HEK293 (cell line): ENCODE data around the gene TBC1D14.

Experiments
- FEZF1 ChIP-seq: fragments of 450-650 bp; formaldehyde crosslinking; IDR thresholded peaks from 2 replicates; pipeline ENCODE4 v1.5.1; 2016; ENCODE audit warnings: missing biosample characterization, missing genetic modification characterization
- SCRT1 ChIP-seq: fragments of 450-650 bp; formaldehyde crosslinking; IDR thresholded peaks from 2 replicates; pipeline ENCODE4 v1.5.1; 2016; ENCODE audit warnings: missing biosample characterization, missing genetic modification characterization, borderline replicate concordance
- YY2 ChIP-seq: fragments of 450-650 bp; formaldehyde crosslinking; IDR thresholded peaks from 2 replicates; pipeline ENCODE4 v1.5.1; 2016; ENCODE audit warnings: missing biosample characterization, missing genetic modification characterization
- ZBTB8A ChIP-seq: fragments of 450-650 bp; formaldehyde crosslinking; IDR thresholded peaks from 2 replicates; pipeline ENCODE4 v1.5.1; 2016; ENCODE audit warnings: missing biosample characterization, missing genetic modification characterization
- ZFP69B ChIP-seq: fragments of 450-650 bp; formaldehyde crosslinking; IDR thresholded peaks from 2 replicates; pipeline ENCODE4 v1.5.1; 2016; ENCODE audit warnings: missing biosample characterization, missing genetic modification characterization
- ZNF155 ChIP-seq: fragments of 450-650 bp; formaldehyde crosslinking; IDR thresholded peaks from 2 replicates; pipeline ENCODE4 v1.5.1; 2016; ENCODE audit warnings: missing biosample characterization, missing genetic modification characterization
- ZNF175 ChIP-seq: fragments of 450-650 bp; formaldehyde crosslinking; IDR thresholded peaks from 2 replicates; pipeline ENCODE4 v1.5.1; 2016; ENCODE audit warnings: missing biosample characterization, missing genetic modification characterization
- ZNF19 ChIP-seq: fragments of 450-650 bp; formaldehyde crosslinking; IDR thresholded peaks from 2 replicates; pipeline ENCODE4; 2016; ENCODE audit warnings: missing biosample characterization, missing genetic modification characterization, low read depth
- ZNF2 ChIP-seq: fragments of 450-650 bp; formaldehyde crosslinking; IDR thresholded peaks from 2 replicates; pipeline ENCODE4 v1.5.1; 2016; ENCODE audit warnings: missing biosample characterization, missing genetic modification characterization
- ZNF202 ChIP-seq: fragments of 450-650 bp; formaldehyde crosslinking; IDR thresholded peaks from 2 replicates; pipeline ENCODE4 v1.5.1; 2016; ENCODE audit warnings: missing biosample characterization, missing genetic modification characterization, borderline replicate concordance
- ZNF37A ChIP-seq: fragments of 450-650 bp; IDR thresholded peaks from 2 replicates; pipeline ENCODE4 v1.5.1; 2018; ENCODE audit warnings: missing biosample characterization, missing genetic modification characterization
- ZNF626 ChIP-seq: fragments of 450-650 bp; sonication (Bioruptor Pico); formaldehyde crosslinking; IDR thresholded peaks from 2 replicates; pipeline ENCODE4 v1.5.1; 2018; ENCODE audit warnings: missing biosample characterization, missing genetic modification characterization, inconsistent platforms
- ZNF629 ChIP-seq: fragments of 450-650 bp; formaldehyde crosslinking; IDR thresholded peaks from 2 replicates; pipeline ENCODE4 v1.5.1; 2017; ENCODE audit warnings: missing biosample characterization, missing genetic modification characterization
- ZNF670 ChIP-seq: fragments of 450-650 bp; formaldehyde crosslinking; IDR thresholded peaks from 2 replicates; pipeline ENCODE4 v1.5.1; 2016; ENCODE audit warnings: missing biosample characterization, missing genetic modification characterization, low read depth
- TF ChIP-seq, protein P1 (sequence below): fragments of 450-650 bp; IDR thresholded peaks from 2 replicates; pipeline ENCODE4 v1.5.1; 2018; ENCODE audit warnings: missing biosample characterization, missing genetic modification characterization
- TF ChIP-seq, protein P2 (sequence below): fragments of 450-650 bp; IDR thresholded peaks from 2 replicates; pipeline ENCODE4 v1.5.1; 2018; ENCODE audit warnings: missing biosample characterization, mild to moderate bottlenecking, missing genetic modification characterization
- TF ChIP-seq, protein P3 (sequence below): fragments of 450-650 bp; formaldehyde crosslinking; IDR thresholded peaks from 2 replicates; pipeline ENCODE4 v1.5.1; 2017; ENCODE audit warnings: missing biosample characterization, missing genetic modification characterization
- TF ChIP-seq, protein P4 (sequence below): fragments of 450-650 bp; formaldehyde crosslinking; IDR thresholded peaks from 2 replicates; pipeline ENCODE4 v1.5.1; 2016; ENCODE audit warnings: missing biosample characterization, missing genetic modification characterization
- TF ChIP-seq, protein P5 (sequence below): fragments of 450-650 bp; formaldehyde crosslinking; IDR thresholded peaks from 2 replicates; pipeline ENCODE4 v1.5.1; 2016; ENCODE audit warnings: missing biosample characterization, missing genetic modification characterization
- TF ChIP-seq, protein P6 (sequence below): fragments of 450-650 bp; formaldehyde crosslinking; IDR thresholded peaks from 2 replicates; pipeline ENCODE4 v1.5.1; 2016; ENCODE audit warnings: missing biosample characterization, missing genetic modification characterization

TBC1D14 gene

DNA sequence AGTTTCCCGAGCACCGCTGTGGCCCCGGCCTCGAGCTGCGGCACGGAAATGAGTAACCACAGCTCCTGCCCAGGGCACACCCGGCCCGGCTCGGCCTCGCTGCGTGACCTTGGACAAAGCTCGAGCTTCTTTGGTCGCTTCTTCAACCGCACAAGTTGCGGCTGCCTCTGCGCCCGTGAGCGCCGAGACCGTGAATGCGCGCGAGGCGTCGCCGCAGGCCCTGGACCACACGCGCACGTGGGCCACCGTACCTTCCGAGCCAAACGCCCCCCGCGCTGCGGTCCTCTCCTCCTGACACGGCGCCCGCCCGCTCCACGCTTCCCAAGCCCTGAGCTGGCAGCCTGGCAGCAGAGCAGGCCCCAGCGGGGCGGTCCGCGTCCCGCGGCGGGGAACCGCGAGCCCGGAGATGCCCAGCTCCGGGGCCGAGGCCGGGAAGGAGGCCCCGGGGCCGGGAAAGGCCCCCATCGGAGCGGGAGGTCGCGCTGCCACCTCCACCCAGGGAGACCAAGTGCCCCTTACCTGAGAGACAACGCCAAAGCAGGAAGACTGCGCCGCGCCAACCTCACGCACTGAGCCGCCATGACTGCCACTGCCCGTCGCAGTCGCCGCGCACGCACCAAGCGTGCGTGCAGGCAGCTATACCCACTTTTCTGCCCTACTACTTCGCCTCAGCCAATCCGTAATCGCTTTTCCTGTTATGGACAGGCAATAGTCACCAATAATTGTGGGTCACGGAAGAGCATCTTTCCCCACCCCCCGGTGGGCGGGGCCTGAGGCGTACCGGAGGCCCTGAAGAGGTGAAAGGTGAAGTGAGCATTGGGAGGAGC lies 158.0 kb downstream of the TBC1D14 start, which contains the start of gene GRPEL1 (continued):
- no peak for TF ChIP-seq SCRT1
- no peak for TF ChIP-seq FEZF1
- no peak for TF ChIP-seq ZNF175 (tag by site-specific recombination)
- no peak for TF ChIP-seq ZNF670
- TF ChIP-seq, protein P1, sequence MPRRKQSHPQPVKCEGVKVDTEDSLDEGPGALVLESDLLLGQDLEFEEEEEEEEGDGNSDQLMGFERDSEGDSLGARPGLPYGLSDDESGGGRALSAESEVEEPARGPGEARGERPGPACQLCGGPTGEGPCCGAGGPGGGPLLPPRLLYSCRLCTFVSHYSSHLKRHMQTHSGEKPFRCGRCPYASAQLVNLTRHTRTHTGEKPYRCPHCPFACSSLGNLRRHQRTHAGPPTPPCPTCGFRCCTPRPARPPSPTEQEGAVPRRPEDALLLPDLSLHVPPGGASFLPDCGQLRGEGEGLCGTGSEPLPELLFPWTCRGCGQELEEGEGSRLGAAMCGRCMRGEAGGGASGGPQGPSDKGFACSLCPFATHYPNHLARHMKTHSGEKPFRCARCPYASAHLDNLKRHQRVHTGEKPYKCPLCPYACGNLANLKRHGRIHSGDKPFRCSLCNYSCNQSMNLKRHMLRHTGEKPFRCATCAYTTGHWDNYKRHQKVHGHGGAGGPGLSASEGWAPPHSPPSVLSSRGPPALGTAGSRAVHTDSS (tag by site-specific recombination) = no peak
- TF ChIP-seq ZNF202 (tag by site-specific recombination) = no peak
- TF ChIP-seq ZNF37A (tag by site-specific recombination) = no peak
- peak; percentile 83 for TF ChIP-seq YY2
- TF ChIP-seq ZNF629 (tag by site-specific recombination) = no peak
- no peak for TF ChIP-seq ZNF155 (tag by site-specific recombination)
- TF ChIP-seq ZFP69B (tag by site-specific recombination) = no peak
- TF ChIP-seq, protein P2, sequence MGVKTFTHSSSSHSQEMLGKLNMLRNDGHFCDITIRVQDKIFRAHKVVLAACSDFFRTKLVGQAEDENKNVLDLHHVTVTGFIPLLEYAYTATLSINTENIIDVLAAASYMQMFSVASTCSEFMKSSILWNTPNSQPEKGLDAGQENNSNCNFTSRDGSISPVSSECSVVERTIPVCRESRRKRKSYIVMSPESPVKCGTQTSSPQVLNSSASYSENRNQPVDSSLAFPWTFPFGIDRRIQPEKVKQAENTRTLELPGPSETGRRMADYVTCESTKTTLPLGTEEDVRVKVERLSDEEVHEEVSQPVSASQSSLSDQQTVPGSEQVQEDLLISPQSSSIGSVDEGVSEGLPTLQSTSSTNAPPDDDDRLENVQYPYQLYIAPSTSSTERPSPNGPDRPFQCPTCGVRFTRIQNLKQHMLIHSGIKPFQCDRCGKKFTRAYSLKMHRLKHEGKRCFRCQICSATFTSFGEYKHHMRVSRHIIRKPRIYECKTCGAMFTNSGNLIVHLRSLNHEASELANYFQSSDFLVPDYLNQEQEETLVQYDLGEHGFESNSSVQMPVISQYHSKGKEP (tag by site-specific recombination) = no peak
- TF ChIP-seq, protein P3, sequence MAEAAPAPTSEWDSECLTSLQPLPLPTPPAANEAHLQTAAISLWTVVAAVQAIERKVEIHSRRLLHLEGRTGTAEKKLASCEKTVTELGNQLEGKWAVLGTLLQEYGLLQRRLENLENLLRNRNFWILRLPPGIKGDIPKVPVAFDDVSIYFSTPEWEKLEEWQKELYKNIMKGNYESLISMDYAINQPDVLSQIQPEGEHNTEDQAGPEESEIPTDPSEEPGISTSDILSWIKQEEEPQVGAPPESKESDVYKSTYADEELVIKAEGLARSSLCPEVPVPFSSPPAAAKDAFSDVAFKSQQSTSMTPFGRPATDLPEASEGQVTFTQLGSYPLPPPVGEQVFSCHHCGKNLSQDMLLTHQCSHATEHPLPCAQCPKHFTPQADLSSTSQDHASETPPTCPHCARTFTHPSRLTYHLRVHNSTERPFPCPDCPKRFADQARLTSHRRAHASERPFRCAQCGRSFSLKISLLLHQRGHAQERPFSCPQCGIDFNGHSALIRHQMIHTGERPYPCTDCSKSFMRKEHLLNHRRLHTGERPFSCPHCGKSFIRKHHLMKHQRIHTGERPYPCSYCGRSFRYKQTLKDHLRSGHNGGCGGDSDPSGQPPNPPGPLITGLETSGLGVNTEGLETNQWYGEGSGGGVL (tag by site-specific recombination) = no peak
- no peak; the same call in 1 of the 2 replicates for TF ChIP-seq ZNF2
- TF ChIP-seq, protein P4, sequence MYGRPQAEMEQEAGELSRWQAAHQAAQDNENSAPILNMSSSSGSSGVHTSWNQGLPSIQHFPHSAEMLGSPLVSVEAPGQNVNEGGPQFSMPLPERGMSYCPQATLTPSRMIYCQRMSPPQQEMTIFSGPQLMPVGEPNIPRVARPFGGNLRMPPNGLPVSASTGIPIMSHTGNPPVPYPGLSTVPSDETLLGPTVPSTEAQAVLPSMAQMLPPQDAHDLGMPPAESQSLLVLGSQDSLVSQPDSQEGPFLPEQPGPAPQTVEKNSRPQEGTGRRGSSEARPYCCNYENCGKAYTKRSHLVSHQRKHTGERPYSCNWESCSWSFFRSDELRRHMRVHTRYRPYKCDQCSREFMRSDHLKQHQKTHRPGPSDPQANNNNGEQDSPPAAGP (tag by site-specific recombination) = peak; percentile 32; the same call in 1 of the 2 replicates
- TF ChIP-seq ZBTB8A (tag by site-specific recombination) = peak; percentile 55; the same call in 1 of the 2 replicates
- no peak for TF ChIP-seq ZNF626 (tag by site-specific recombination)
- TF ChIP-seq, protein P5, sequence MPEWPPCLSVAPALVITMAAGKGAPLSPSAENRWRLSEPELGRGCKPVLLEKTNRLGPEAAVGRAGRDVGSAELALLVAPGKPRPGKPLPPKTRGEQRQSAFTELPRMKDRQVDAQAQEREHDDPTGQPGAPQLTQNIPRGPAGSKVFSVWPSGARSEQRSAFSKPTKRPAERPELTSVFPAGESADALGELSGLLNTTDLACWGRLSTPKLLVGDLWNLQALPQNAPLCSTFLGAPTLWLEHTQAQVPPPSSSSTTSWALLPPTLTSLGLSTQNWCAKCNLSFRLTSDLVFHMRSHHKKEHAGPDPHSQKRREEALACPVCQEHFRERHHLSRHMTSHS (tag by site-specific recombination) = no peak
- no peak for TF ChIP-seq ZNF19 (tag by site-specific recombination)
- TF ChIP-seq, protein P6, sequence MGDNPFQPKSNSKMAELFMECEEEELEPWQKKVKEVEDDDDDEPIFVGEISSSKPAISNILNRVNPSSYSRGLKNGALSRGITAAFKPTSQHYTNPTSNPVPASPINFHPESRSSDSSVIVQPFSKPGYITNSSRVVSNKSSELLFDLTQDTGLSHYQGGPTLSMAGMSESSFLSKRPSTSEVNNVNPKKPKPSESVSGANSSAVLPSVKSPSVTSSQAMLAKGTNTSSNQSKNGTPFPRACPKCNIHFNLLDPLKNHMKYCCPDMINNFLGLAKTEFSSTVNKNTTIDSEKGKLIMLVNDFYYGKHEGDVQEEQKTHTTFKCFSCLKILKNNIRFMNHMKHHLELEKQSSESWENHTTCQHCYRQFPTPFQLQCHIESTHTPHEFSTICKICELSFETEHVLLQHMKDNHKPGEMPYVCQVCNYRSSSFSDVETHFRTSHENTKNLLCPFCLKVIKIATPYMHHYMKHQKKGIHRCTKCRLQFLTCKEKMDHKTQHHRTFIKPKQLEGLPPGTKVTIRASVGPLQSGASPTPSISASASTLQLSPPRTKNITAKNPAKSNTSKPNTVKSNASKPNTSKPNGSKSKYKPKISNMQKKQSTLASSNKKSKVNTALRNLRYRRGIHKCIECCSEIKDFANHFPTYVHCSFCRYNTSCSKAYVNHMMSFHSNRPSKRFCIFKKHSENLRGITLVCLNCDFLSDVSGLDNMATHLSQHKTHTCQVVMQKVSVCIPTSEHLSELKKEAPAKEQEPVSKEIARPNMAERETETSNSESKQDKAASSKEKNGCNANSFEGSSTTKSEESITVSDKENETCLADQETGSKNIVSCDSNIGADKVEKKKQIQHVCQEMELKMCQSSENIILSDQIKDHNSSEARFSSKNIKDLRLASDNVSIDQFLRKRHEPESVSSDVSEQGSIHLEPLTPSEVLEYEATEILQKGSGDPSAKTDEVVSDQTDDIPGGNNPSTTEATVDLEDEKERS (tag by site-specific recombination) = no peak
